WERI-Rb-1 (cell line): ENCODE data around the gene ZFYVE28.
"Not testable (repeated sequence)": the region's sequence is repeated elsewhere in the genome, so short reads cannot be mapped to it uniquely, and the experiment has no call there.

Experiments used
- DNase-seq: peaks from one replicate; pipeline ENCODE4 v3.0.0-alpha.2; 2020
- H3K27ac ChIP-seq: fragments of 250-450 bp; sonication (Bioruptor Pico); 2 replicates; pipeline ENCODE4 v1.5.1; 2020; ENCODE audit warnings: mild to moderate bottlenecking, moderate library complexity
- H3K27me3 ChIP-seq: fragments of 250-450 bp; sonication (Bioruptor Pico); 2 replicates; pipeline ENCODE4 v1.5.1; 2021; ENCODE audit warnings: mild to moderate bottlenecking, low read depth, moderate library complexity; ENCODE audit not compliant: insufficient read depth, severe bottlenecking
- H3K36me3 ChIP-seq: fragments of 250-450 bp; sonication (Bioruptor Pico); 2 replicates; pipeline ENCODE4 v1.5.1; 2020; ENCODE audit warnings: mild to moderate bottlenecking, moderate library complexity
- H3K4me3 ChIP-seq: 2 replicates; pipeline ENCODE4 v1.5.1; 2011; ENCODE audit warnings: low read depth, mild to moderate bottlenecking, control low read depth, low read length
- H3K9me3 ChIP-seq: fragments of 250-450 bp; sonication (Bioruptor Pico); 2 replicates; pipeline ENCODE4 v1.5.1; 2021; ENCODE audit warnings: mild to moderate bottlenecking, moderate library complexity; ENCODE audit not compliant: severe bottlenecking
- CTCF ChIP-seq: IDR thresholded peaks from 2 replicates; pipeline ENCODE4 v1.5.1; 2011; ENCODE audit warnings: low read depth, mild to moderate bottlenecking, control low read depth, inconsistent platforms, low read length

The ZFYVE28 gene

GRCh38 chr4:2241003-2241402 lies 177.4 kb downstream of the ZFYVE28 start:
- Histone ChIP-seq H3K36me3 (peaks cover 41% of the 10 kb centered on the region), H3K27ac (peak overlapping the region; percentile 75), H3K9me3 (no peaks in the 10 kb centered on the region), H3K4me3 (peak overlapping the region; percentile 62), H3K27me3 (no peaks in the 10 kb centered on the region)
- TF ChIP-seq CTCF, result no peak
- no peak for DNase-seq

GRCh38 chr4:2236944-2237666 lies 181.3 kb downstream of the ZFYVE28 start:
- DNase-seq, result no peak
- TF ChIP-seq CTCF, result no peak
- Histone ChIP-seq H3K27me3 (no peaks in the 10 kb centered on the region), H3K4me3 (no peak overlapping the region), H3K36me3 (peaks cover 69% of the 10 kb centered on the region), H3K27ac (no peak overlapping the region), H3K9me3 (no peaks in the 10 kb centered on the region)

- Histone ChIP-seq H3K36me3 (peaks cover 40% of the 10 kb centered on the region), H3K27me3 (no peaks in the 10 kb centered on the region)
- no peak for TF ChIP-seq CTCF
Observed at GRCh38 chr4:2231082-2231481, 187.4 kb downstream of the ZFYVE28 start.

GRCh38 chr4:2226261-2226660 lies 192.2 kb downstream of the ZFYVE28 start:
- Histone ChIP-seq H3K27me3 (no peaks in the 10 kb centered on the region), H3K36me3 (peaks cover 8% of the 10 kb centered on the region; the same call in 1 of the 2 replicates), H3K9me3 (no peaks in the 10 kb centered on the region), H3K4me3 (no peak overlapping the region), H3K27ac (no peak overlapping the region)
- TF ChIP-seq CTCF, result no peak
- no peak for DNase-seq

More at GRCh38 chr4:2231082-2231481, 187.4 kb downstream of the ZFYVE28 start:
- Histone ChIP-seq H3K27ac (no peak overlapping the region), H3K9me3 (no peaks in the 10 kb centered on the region), H3K4me3 (no peak overlapping the region)
- DNase-seq, result no peak

GRCh38 chr4:2222838-2223237 lies 195.6 kb downstream of the ZFYVE28 start:
- no peak overlapping the region for H3K27ac ChIP-seq
- no peaks in the 10 kb centered on the region for H3K9me3 ChIP-seq
- no peaks in the 10 kb centered on the region for H3K27me3 ChIP-seq
- TF ChIP-seq CTCF, result no peak
- no peak for DNase-seq
- 0 out of 2 replicates have a peak, but pooled peaks cover 3% of the 10 kb centered on the region for H3K36me3 ChIP-seq
- no peak overlapping the region for H3K4me3 ChIP-seq

GRCh38 chr4:2221378-2221777 lies 197.1 kb downstream of the ZFYVE28 start:
- H3K36me3 ChIP-seq, DNase-seq, H3K27ac ChIP-seq, H3K4me3 ChIP-seq, H3K9me3 ChIP-seq, H3K27me3 ChIP-seq: not testable (repeated sequence)
